Large intestine (tissue), 3 donors: ENCODE results near the gene BGN. TPM values are rescaled to one million over a fixed set of nuclear protein-coding genes. Genes with fewer than 3 reads are reported as not detected.

Experiments
- DNase-seq, 2 donors: peaks; one replicate each; pipeline versions ENCODE4 v3.0.0 to v3.0.0-alpha.2; 2013
- H3K27ac ChIP-seq: one replicate; pipeline ENCODE4 v1.5.1; 2013; ENCODE audit warnings: low read length
- H3K27me3 ChIP-seq: 2 replicates; pipeline ENCODE4 v1.6.1; 2013; ENCODE audit warnings: low read length; ENCODE audit not compliant: control insufficient read depth, insufficient read depth
- H3K36me3 ChIP-seq: 2 replicates; pipeline ENCODE4 v1.6.1; 2013; ENCODE audit warnings: low read length; ENCODE audit not compliant: control insufficient read depth, insufficient read depth
- H3K4me1 ChIP-seq: one replicate; pipeline ENCODE4 v1.6.1; 2013; ENCODE audit warnings: low read length; ENCODE audit not compliant: control insufficient read depth, insufficient read depth
- H3K4me3 ChIP-seq: one replicate; pipeline ENCODE4 v1.5.1; 2013; ENCODE audit warnings: low read length
- H3K9me3 ChIP-seq: one replicate; pipeline ENCODE4 v1.6.1; 2013; ENCODE audit warnings: mild to moderate bottlenecking, low read depth, low read length, moderate library complexity; ENCODE audit not compliant: control insufficient read depth
- WGBS: methylation state at CpG from one replicate; pipeline ENCODE4 v1.1.5; 2013; ENCODE audit warnings: low lambda C conversion rate; ENCODE audit not compliant: insufficient coverage; 5-methylcytosine and 5-hydroxymethylcytosine counted together
- polyA plus RNA-seq: library from polyadenylated mRNA; unstranded; fragments of 120-200 nt; gene quantifications from one replicate; pipeline ENCODE4 v1.2.1, GENCODE V29; 2013

The BGN gene
- polyA plus RNA-seq, 1 donor: 17.2 TPM

DNA sequence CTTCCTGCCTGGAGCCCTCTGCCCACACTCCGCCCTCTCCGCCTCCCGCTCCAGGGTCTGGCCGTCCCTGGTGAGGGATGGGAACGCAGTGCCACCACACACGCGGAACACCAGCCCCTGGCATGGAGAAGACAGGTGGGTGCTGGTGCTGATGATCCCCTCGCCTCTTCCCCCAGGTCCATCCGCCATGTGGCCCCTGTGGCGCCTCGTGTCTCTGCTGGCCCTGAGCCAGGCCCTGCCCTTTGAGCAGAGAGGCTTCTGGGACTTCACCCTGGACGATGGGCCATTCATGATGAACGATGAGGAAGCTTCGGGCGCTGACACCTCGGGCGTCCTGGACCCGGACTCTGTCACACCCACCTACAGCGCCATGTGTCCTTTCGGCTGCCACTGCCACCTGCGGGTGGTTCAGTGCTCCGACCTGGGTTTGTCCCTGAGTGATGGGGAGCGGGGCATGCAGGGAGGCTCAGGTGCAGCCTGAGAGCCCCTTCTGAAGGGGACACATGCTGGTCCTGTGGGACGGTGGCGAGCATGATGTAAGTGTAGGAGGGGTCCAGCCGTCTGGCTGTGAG is 9.8 kb downstream of the BGN start:
- Histone ChIP-seq H3K36me3 (no peaks in the 10 kb centered on the region), H3K4me3 (no peak overlapping the region), H3K4me1 (no peaks in the 10 kb centered on the region), H3K27me3 (no peaks in the 10 kb centered on the region), H3K9me3 (no peaks in the 10 kb centered on the region), H3K27ac (no peak overlapping the region)
- no peak for DNase-seq
- WGBS: no CpG with 5 or more reads among the region's 26 CpGs

GRCh38 chrX:153505361-153505760 is 10.6 kb downstream of the BGN start:
- Histone ChIP-seq H3K36me3 (no peaks in the 10 kb centered on the region), H3K4me3 (no peak overlapping the region), H3K4me1 (no peaks in the 10 kb centered on the region), H3K27me3 (no peaks in the 10 kb centered on the region), H3K9me3 (no peaks in the 10 kb centered on the region), H3K27ac (no peak overlapping the region)
- no CpG with 5 or more reads among the region's 18 CpGs for WGBS
- DNase-seq: no peak

DNA sequence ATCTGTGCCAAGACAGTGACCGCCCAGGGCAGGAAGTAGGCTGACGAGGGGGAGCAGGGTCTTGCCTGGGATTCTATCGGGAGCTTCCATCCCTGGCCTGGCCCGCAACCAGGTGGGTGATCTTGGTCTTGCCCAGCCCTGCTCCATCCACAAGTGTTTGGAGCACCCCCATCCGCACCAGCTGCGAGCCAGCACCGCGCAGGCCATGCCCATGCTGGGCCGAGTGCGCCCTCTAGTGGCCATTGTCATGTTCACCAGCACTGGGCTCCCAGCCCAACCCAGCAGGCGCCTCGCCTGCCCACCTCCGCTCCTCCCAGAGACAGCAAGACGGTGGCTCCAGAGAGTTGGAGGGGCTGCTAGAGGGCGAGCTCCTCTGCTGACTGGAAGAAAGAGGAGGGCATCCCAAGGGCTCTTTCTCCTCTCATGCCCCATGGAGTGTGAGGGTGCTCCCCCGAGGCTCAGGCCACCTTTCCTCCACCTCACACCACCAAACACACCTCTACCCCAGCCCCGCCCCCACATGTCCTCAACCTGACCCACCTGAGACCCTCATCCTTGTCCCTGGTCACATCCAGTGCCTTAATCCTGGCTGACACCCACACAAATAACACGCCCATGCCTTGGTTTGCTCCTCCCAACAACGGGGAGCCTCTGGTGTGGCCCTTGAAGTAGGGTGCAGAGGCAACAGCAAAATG is 12.9 kb downstream of the BGN start:
- no peaks in the 10 kb centered on the region for H3K36me3 ChIP-seq
- peak; percentile 39 to 63 for DNase-seq
- H3K4me1 ChIP-seq: no peaks in the 10 kb centered on the region
- H3K9me3 ChIP-seq: no peaks in the 10 kb centered on the region
- H3K4me3 ChIP-seq: no peak overlapping the region
- no peaks in the 10 kb centered on the region for H3K27me3 ChIP-seq
- H3K27ac ChIP-seq: no peak overlapping the region
- no CpG with 5 or more reads among the region's 19 CpGs for WGBS

DNA sequence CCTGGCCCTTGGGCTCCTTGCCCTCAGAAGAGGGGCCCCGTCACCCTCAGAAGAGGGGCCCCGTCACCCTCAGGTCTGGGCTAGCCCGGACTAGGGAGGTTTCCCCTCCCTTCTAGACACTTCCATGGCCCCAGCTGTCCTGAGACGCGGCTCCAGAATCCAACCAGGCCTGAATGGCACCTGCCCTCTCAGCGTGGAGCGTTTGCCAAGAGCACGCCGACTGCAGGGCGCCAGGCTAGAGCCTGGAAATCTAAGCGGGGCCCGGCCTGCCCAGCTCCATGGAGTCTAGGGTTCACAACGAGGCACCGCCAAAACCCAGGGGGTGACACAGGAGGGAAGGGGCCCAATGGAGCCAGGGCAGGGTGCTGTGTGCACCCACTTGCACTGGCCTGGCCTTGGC is 14.8 kb downstream of the BGN start:
- H3K9me3 ChIP-seq: no peaks in the 10 kb centered on the region
- WGBS: no CpG with 5 or more reads among the region's 14 CpGs
- no peaks in the 10 kb centered on the region for H3K4me1 ChIP-seq

DNA sequence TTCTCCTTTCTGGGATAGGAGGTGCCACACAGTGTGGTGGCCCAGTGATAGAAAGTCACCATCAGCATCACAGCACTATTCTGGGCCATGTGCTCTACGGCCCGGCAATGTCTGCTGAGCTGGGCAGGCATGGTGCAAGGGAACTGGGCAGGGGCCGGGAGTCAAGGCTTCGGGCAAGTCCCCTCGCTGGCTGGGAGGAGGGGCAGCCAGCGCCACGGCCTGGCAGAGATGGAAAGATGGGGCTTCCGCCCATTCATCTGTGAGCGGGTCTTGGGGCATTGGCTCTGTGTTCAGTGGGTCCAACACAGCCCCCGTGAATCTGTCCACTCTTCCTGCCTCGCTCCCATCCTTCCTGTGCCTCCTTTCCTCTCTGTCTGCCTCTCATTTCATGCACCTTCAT is 15.6 kb downstream of the BGN start:
- Histone ChIP-seq H3K4me1 (no peaks in the 10 kb centered on the region), H3K27ac (no peak overlapping the region), H3K36me3 (no peaks in the 10 kb centered on the region), H3K27me3 (no peaks in the 10 kb centered on the region), H3K9me3 (no peaks in the 10 kb centered on the region), H3K4me3 (no peak overlapping the region)
- WGBS: no CpG with 5 or more reads among the region's 11 CpGs
- no peak for DNase-seq

More for the DNA sequence above, 14.8 kb downstream of the BGN start:
- no peaks in the 10 kb centered on the region for H3K27me3 ChIP-seq
- no peak for DNase-seq
- no peaks in the 10 kb centered on the region for H3K36me3 ChIP-seq
- no peak overlapping the region for H3K27ac ChIP-seq
- no peak overlapping the region for H3K4me3 ChIP-seq

DNA sequence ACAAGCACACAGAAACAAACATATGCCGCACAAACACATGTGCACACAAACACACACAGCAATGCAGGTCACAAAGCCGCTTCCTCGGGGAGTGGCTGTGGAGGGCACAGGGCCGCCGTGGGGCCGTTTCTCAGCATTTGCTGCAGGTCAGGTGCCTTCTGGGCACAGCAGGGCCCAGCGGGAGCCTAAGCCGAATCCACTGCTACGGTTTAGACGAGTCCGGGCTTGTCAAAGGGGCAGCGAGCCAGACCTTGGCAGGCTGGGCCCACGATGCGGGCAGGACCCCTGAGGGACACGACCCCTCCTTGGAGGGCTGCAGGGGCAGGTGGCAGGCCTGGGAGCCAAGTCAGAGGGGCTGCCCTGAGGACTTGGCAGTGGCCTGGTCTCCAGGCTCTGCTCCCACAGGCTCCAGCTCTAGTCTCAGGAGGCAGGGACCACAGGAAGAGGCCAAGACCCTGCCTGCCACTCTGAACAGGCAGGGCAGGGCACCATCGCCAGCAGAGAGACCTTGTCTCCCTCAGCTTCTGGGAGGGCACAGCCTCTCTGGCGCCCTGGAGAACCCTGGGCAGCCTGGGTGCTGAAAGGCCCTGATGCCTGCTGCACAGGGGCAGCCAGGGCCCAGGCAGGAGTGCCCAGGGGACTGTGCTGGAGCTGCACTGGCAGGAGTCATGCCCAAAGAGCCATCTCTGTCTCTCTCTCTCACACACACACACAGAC is 17.2 kb downstream of the BGN start:
- no CpG with 5 or more reads among the region's 17 CpGs for whole genome bisulfite sequencing
- H3K27me3 ChIP-seq: peaks cover 12% of the 10 kb centered on the region
- H3K27ac ChIP-seq: no peak overlapping the region
- H3K4me3 ChIP-seq: no peak overlapping the region
- no peaks in the 10 kb centered on the region for H3K36me3 ChIP-seq
- DNase-seq: no peak
- H3K9me3 ChIP-seq: no peaks in the 10 kb centered on the region
- H3K4me1 ChIP-seq: no peaks in the 10 kb centered on the region

DNA sequence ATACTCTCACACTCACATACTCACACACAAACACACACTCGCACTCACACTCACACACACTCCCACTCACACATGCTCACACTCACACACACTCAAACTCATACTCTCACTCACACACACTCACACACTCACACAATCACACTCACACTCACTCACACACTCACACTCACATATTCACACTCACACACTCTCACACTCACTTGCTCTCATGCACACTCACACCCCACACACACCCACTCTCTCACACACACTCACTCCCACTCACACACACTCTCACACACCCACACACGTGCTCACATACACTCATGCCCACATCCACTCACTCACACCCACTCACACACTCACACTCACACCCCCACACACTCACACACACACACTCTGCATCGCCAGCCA is 17.7 kb downstream of the BGN start:
- Histone ChIP-seq H3K27ac (no peak overlapping the region), H3K36me3 (no peaks in the 10 kb centered on the region), H3K9me3 (no peaks in the 10 kb centered on the region), H3K4me1 (no peaks in the 10 kb centered on the region), H3K27me3 (peaks cover 16% of the 10 kb centered on the region), H3K4me3 (no peak overlapping the region)
- WGBS: no CpG with 5 or more reads among the region's 3 CpGs
- no peak for DNase-seq

GRCh38 chrX:153513265-153513664 is 18.5 kb downstream of the BGN start:
- WGBS: no CpG with 5 or more reads among the region's 5 CpGs
- DNase-seq: no peak
- Histone ChIP-seq H3K4me1 (no peaks in the 10 kb centered on the region), H3K9me3 (no peaks in the 10 kb centered on the region), H3K4me3 (no peak overlapping the region), H3K27me3 (peaks cover 18% of the 10 kb centered on the region), H3K27ac (no peak overlapping the region), H3K36me3 (no peaks in the 10 kb centered on the region)

DNA sequence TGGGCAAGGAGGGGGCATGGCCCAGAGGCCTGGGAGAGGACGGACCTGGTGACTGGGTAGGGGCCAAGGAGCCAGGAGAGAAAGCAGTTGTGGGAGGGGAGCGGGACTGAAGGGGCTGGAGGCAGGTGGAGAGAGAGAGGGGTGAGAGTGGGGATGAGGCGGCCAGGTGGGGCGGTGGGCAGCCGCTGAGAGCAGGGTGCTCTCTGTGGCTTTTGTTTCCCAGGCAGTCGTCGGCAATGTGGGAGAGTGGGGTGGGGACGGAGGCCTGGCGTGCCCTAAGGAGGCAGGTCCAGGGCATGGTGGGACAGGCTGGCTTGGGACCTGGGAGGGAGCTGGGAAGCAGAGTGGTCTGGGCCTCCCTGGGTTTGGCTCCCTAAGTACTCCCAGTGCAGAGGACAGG is 19.5 kb downstream of the BGN start:
- Histone ChIP-seq H3K4me1 (no peaks in the 10 kb centered on the region), H3K9me3 (no peaks in the 10 kb centered on the region), H3K27ac (no peak overlapping the region), H3K36me3 (no peaks in the 10 kb centered on the region), H3K27me3 (peaks cover 28% of the 10 kb centered on the region), H3K4me3 (no peak overlapping the region)
- no peak for DNase-seq
- no CpG with 5 or more reads among the region's 9 CpGs for WGBS

DNA sequence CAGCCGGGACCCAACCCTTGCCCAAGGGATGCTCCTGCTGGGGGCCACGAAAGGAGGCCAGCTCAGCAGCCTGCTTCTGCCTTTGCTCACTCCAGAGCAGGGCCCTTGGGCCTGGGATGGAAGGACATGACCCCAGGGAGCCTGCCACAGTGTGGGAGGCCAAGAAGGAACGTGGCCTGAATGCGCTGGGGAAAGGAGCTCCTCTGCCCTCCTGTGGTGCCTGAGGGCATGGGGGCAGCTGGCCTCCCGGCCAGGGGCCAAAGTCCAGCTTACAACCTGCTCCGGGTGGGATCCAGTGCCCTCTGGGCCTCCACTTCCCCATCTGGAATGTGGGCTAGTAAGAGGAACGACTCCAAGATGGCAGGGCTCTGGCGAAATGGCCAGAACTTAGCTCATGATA is 20.7 kb downstream of the BGN start:
- Histone ChIP-seq H3K9me3 (no peaks in the 10 kb centered on the region), H3K36me3 (no peaks in the 10 kb centered on the region), H3K4me1 (no peaks in the 10 kb centered on the region), H3K4me3 (no peak overlapping the region), H3K27me3 (peaks cover 36% of the 10 kb centered on the region), H3K27ac (no peak overlapping the region)
- WGBS: no CpG with 5 or more reads among the region's 8 CpGs
- DNase-seq: no peak
